SK-N-MC (cell line): ENCODE measurements around the gene INPP5A.

ENCODE experiments used
- EZH2 ChIP-seq: fragments of 200-600 bp; sonication (generic); IDR thresholded peaks from one replicate; pipeline ENCODE4 v1.6.1; 2017; ENCODE audit warnings: antibody characterized with exemption
- POLR2AphosphoS5 ChIP-seq: IDR thresholded peaks from 2 replicates; pipeline ENCODE4 v1.6.1; 2012; ENCODE audit warnings: mild to moderate bottlenecking, low read depth, low read length, borderline replicate concordance

GRCh38 chr10:132807621-132808049 is 270.0 kb downstream of the INPP5A start:
- TF ChIP-seq EZH2, result no peak
- TF ChIP-seq POLR2AphosphoS5, result no peak
